Adrenal gland (tissue), 12 donors: ENCODE results near the gene SETBP1. TPM values are rescaled to one million over a fixed set of nuclear protein-coding genes. Genes with fewer than 3 reads are reported as not detected.

Experiments used
- DNase-seq, 7 donors: peaks; one replicate each; pipeline ENCODE4 v3.0.0-alpha.2; 2019 to 2020
- H3K27ac ChIP-seq, 5 donors: fragments of 200-600 bp; sonication (generic) in 4 of 5; 1 replicate in 3 of 5; 2 replicates in 2 of 5; pipeline versions ENCODE4 v1.5.1 to v1.8.0; 2016 to 2020; ENCODE audit warnings: mild to moderate bottlenecking in 1 of 5
- H3K27me3 ChIP-seq: fragments of 200-600 bp; 2 replicates; pipeline ENCODE4 v1.8.0; 2021
- H3K36me3 ChIP-seq, 2 donors: fragments of 200-600 bp; replicated peaks in 1 of 2; 1 replicate in 1 of 2; 2 replicates in 1 of 2; pipeline versions ENCODE4 v1.5.1 to v1.8.0; 2018 to 2022
- H3K4me1 ChIP-seq, 2 donors: fragments of 200-600 bp; replicated peaks in 1 of 2; 1 replicate in 1 of 2; 2 replicates in 1 of 2; pipeline versions ENCODE4 v1.5.1 to v1.8.0; 2018 to 2021
- H3K4me3 ChIP-seq, 4 donors: fragments of 200-600 bp; sonication (generic) in 3 of 4; one replicate each; pipeline ENCODE4 v1.5.1; 2016 to 2018
- H3K9me3 ChIP-seq, 3 donors: fragments of 200-600 bp; sonication (generic) in 1 of 3; replicated peaks in 1 of 3; 1 replicate in 2 of 3; 2 replicates in 1 of 3; pipeline versions ENCODE4 v1.5.1 to v1.8.0; 2016 to 2021
- CTCF ChIP-seq, 6 experiments: fragments of 450-650 bp in 4 of 6; fragments of 200-600 bp in 2 of 6; sonication (generic) in 1 of 6; IDR thresholded peaks; 1 replicate in 5 of 6; 2 replicates in 1 of 6; pipeline versions ENCODE4 v1.5.1 to v1.8.0; 2016 to 2021; ENCODE audit warnings: antibody characterized with exemption in 6 of 6, mild to moderate bottlenecking in 2 of 6, moderate library complexity in 1 of 6
- POLR2A ChIP-seq, 2 donors: fragments of 450-650 bp; IDR thresholded peaks; one replicate each; pipeline ENCODE4 v1.6.1; 2017; ENCODE audit warnings: antibody characterized with exemption in 2 of 2, mild to moderate bottlenecking in 2 of 2, moderate library complexity in 1 of 2
- WGBS, 4 donors: extraction: QIAGEN DNeasy Blood & Tissue Kit in 2 of 4; methylation state at CpG; one replicate each; pipeline versions ENCODE4 v1.1.5 to v1.1.7; 2013 to 2017; 5-methylcytosine and 5-hydroxymethylcytosine counted together
- intact Hi-C, 2 donors: fragments of 100-400 bp; cut with DNase I; formaldehyde crosslinking; loops; one replicate each; pipeline versions ENCODE4 v1.14.1 to v1.15.0; 2022 to 2023
- polyA plus RNA-seq, 3 donors: library from polyadenylated mRNA; stranded (reverse); fragments of 200-250 nt in 2 of 3; fragments of 350-450 nt in 1 of 3; fragmentation: Illumina TruSeq in 1 of 3; extraction: RNeasy Lipid Tissue Mini Kit (QIAGEN cat#74804) in 1 of 3; gene quantifications; one replicate each; pipeline ENCODE4 v1.2.3, GENCODE V29; 2013 to 2014
- total RNA-seq, 9 donors: library from RNA; depleted of rRNA in 4 of 9; stranded (reverse); fragments of >200 nt in 4 of 9; fragments of 120-200 nt in 1 of 9; fragmentation: NEBNext Ultra II Directional in 1 of 9; extraction: Animal tissue kit (Norgen Biotek cat#: 25700) in 1 of 9; gene quantifications; one replicate each; pipeline versions ENCODE4 v1.1.0 to v1.2.4, GENCODE V29; 2013 to 2023
- donor health status: healthy with polysubstance abuse.
- donor health status: Bipolar disorder and iron deficiency.
- donor health status: DM: yes; HTN: yes; CAD: no.
- donor health status: DM: no; HTN: no; CAD: no.
- donor health status: DM: no; HTN: no; CAD: no.
- donor health status: DM: yes; HTN: yes; CAD: no.

The SETBP1 gene
- total and polyA plus RNA-seq, 12 donors: 1.2 to 18.0 (median 9.4) TPM

GRCh38 chr18:44788334-44788733, 107.6 kb downstream of the SETBP1 start:
- TF ChIP-seq CTCF (IDR thresholded peaks at IDR 0.05) (no peak), POLR2A (IDR thresholded peaks at IDR 0.05) (no peak)
- no peaks in the 10 kb centered on the region for H3K9me3 ChIP-seq
- intact Hi-C loops: no loop called here
- DNase-seq: no peak
- H3K4me3 ChIP-seq: no peak overlapping the region
- peaks cover 0 to 12% of the 10 kb centered on the region in 2 donors for H3K4me1 ChIP-seq
- no peaks in the 10 kb centered on the region for H3K36me3 ChIP-seq
- WGBS, 4 donors: 85 to 100% (median 94%) methylated on average over 1 of the region's 1 CpG
- H3K27me3 ChIP-seq: no peaks in the 10 kb centered on the region
- no peak overlapping the region for H3K27ac ChIP-seq

DNA sequence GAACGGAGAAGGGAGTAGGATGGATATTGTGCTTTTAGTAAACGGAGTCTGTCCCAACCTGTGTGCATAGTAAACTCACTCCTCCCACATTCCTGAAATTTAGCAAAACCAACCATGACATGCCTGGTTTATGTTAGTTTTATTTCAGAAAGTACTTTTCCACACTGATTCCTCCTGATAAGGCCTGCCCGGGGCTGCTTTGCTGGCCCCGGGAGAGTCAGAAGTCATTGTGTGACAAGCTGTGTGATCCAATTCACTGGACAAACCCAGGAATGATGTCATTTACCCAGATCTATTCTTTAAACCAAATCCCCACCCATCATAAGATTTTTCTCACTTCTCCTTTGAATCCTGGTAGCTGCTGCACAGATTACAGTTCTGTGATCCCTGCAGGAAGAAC, 109.0 kb downstream of the SETBP1 start:
- H3K27ac ChIP-seq: peak overlapping the region in 1 of 5 donors; percentile 42
- no peaks in the 10 kb centered on the region for H3K9me3 ChIP-seq
- H3K4me1 ChIP-seq: peaks cover 0 to 12% of the 10 kb centered on the region in 2 donors
- H3K27me3 ChIP-seq: no peaks in the 10 kb centered on the region
- intact Hi-C loops: no loop called here
- H3K4me3 ChIP-seq: no peak overlapping the region
- no peak for DNase-seq
- WGBS, 4 donors: 51 to 60% (median 55%) methylated on average over 4 of the region's 4 CpGs
- TF ChIP-seq CTCF (IDR thresholded peaks at IDR 0.05): no peak
- no peak for TF ChIP-seq POLR2A (IDR thresholded peaks at IDR 0.05)
- no peaks in the 10 kb centered on the region for H3K36me3 ChIP-seq

DNA sequence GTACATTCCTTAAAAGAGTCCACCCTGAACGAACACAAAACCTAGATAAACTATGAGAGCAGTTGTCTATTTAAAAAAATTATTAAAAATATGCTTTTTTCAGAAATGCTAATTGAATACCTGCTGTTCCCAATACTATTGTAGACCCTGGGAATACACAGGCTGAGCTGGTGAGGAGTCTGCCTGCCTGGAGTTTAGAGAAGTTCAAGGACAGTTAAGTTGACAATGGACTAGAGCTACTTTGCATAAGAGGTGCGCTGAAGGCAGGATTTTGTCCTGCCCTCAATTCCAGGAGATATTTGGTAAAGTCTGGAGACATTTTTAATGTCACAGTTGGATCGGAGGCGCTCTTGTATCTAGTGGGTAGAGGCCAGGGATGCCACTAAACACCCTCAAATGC, 110.2 kb downstream of the SETBP1 start:
- no peaks in the 10 kb centered on the region for H3K9me3 ChIP-seq
- no peak overlapping the region for H3K4me3 ChIP-seq
- 85 to 90% (median 88%) methylated on average over 4 of the region's 4 CpGs for WGBS, 4 donors
- H3K4me1 ChIP-seq: peaks cover 0 to 12% of the 10 kb centered on the region in 2 donors
- DNase-seq: no peak
- H3K36me3 ChIP-seq: no peaks in the 10 kb centered on the region
- H3K27ac ChIP-seq: peak overlapping the region in 1 of 5 donors; percentile 7
- H3K27me3 ChIP-seq: no peaks in the 10 kb centered on the region
- intact Hi-C loops: no loop called here
- TF ChIP-seq CTCF (IDR thresholded peaks at IDR 0.05): no peak

GRCh38 chr18:44791520-44791919, 110.8 kb downstream of the SETBP1 start:
- no peak for TF ChIP-seq POLR2A (IDR thresholded peaks at IDR 0.05)
- no peak for TF ChIP-seq CTCF (IDR thresholded peaks at IDR 0.05)
- Histone ChIP-seq H3K27me3 (no peaks in the 10 kb centered on the region), H3K36me3 (no peaks in the 10 kb centered on the region), H3K4me1 (peaks cover 0 to 12% of the 10 kb centered on the region in 2 donors), H3K9me3 (no peaks in the 10 kb centered on the region), H3K27ac (peak overlapping the region in 1 of 5 donors; percentile 7), H3K4me3 (no peak overlapping the region)
- no peak for DNase-seq
- WGBS, 4 donors: 76 to 77% (median 76%) methylated on average over 8 of the region's 8 CpGs
- intact Hi-C loops: no loop called here
